ENCODE data around the gene CYP39A1. TPM values are rescaled to one million over a fixed set of nuclear protein-coding genes. Genes with fewer than 3 reads are reported as not detected.

The CYP39A1 gene
- polyA plus RNA-seq, 1 experiment, result not detected

DNA sequence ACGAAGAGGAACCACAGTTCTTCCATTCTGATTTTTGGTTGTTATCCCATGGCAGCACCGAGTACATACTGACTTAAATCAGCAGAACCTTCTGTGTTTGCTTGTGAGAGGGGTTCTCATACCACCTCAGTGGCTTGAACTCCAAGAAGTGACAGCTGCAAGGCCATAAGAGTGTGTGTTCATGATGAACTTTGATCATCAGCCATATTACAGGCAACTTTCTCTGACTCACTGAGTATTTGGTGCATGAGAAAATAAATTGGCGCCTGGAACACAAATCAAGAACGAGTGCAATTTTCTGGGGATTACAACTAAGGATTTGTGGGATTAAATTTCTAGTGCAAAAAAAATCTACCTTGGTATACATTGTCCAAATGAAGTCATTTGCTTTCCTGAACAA is 68.9 kb downstream of the CYP39A1 start:
- TF ChIP-seq, protein P1, sequence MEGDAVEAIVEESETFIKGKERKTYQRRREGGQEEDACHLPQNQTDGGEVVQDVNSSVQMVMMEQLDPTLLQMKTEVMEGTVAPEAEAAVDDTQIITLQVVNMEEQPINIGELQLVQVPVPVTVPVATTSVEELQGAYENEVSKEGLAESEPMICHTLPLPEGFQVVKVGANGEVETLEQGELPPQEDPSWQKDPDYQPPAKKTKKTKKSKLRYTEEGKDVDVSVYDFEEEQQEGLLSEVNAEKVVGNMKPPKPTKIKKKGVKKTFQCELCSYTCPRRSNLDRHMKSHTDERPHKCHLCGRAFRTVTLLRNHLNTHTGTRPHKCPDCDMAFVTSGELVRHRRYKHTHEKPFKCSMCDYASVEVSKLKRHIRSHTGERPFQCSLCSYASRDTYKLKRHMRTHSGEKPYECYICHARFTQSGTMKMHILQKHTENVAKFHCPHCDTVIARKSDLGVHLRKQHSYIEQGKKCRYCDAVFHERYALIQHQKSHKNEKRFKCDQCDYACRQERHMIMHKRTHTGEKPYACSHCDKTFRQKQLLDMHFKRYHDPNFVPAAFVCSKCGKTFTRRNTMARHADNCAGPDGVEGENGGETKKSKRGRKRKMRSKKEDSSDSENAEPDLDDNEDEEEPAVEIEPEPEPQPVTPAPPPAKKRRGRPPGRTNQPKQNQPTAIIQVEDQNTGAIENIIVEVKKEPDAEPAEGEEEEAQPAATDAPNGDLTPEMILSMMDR (IDR thresholded peaks at IDR 0.05; ENCODE audit: low read depth, low read length), result no peak
- POLR2A ChIA-PET, result no interaction called here
- Histone ChIP-seq H3K27ac (ENCODE audit: low read depth, low read length) (no peak overlapping the region), H3K4me3 (ENCODE audit: low read depth, low read length) (no peak overlapping the region), H3K27me3 (ENCODE audit: control insufficient read depth, insufficient read depth, low read length) (no peaks in the 10 kb centered on the region), H3K9me3 (ENCODE audit: control insufficient read depth, insufficient read depth, low read length) (no peaks in the 10 kb centered on the region)
- CTCF ChIA-PET, result no interaction called here
- DNase-seq (ENCODE audit: low read depth, low spot score), result no peak

DNA sequence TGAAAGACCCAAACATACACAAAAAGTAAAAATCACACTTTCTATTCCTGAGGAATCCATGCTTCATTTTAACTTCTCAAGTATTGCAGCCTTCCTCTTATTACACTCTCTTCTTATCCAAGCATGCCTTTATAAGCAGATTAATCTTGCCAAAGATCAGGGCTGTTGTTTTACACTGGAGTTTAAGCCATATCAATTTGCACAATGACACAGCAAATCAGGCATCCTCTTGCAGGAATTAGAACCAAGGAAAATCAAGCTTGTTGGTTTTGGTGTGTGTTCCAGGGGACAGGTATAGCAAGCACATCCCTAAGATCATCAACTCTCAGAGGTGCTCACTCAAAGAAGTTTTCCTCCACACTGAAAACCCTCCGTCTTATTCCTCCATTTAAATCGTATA is 69.5 kb downstream of the CYP39A1 start:
- no peaks in the 10 kb centered on the region for H3K27me3 ChIP-seq (ENCODE audit: control insufficient read depth, insufficient read depth, low read length)
- no peak overlapping the region for H3K4me3 ChIP-seq (ENCODE audit: low read depth, low read length)
- TF ChIP-seq, protein P1 (IDR thresholded peaks at IDR 0.05; ENCODE audit: low read depth, low read length), result no peak
- no peaks in the 10 kb centered on the region for H3K9me3 ChIP-seq (ENCODE audit: control insufficient read depth, insufficient read depth, low read length)
- ChIA-PET POLR2A (no interaction called here), CTCF (no interaction called here)
- DNase-seq (ENCODE audit: low read depth, low spot score), result no peak
- no peak overlapping the region for H3K27ac ChIP-seq (ENCODE audit: low read depth, low read length)

GRCh38 chr6:46581459-46582177 is 71.0 kb downstream of the CYP39A1 start:
- H3K4me3 ChIP-seq (ENCODE audit: low read depth, low read length), result no peak overlapping the region
- no peaks in the 10 kb centered on the region for H3K9me3 ChIP-seq (ENCODE audit: control insufficient read depth, insufficient read depth, low read length)
- ChIA-PET POLR2A (interaction anchor here (0.5 kb wide), 1 partner anchor 395 kb away, joined by 3 read pairs; no protein-coding TSS in a partner anchor), CTCF (interaction anchor here (0.6 kb wide), 1 partner anchor 289 kb away, joined by 3 read pairs; no protein-coding TSS in a partner anchor)
- H3K27ac ChIP-seq (ENCODE audit: low read depth, low read length), result no peak overlapping the region
- no peak for DNase-seq (ENCODE audit: low read depth, low spot score)
- TF ChIP-seq, protein P1 (IDR thresholded peaks at IDR 0.05; ENCODE audit: low read depth, low read length), result no peak
- no peaks in the 10 kb centered on the region for H3K27me3 ChIP-seq (ENCODE audit: control insufficient read depth, insufficient read depth, low read length)

- Histone ChIP-seq H3K9me3 (ENCODE audit: control insufficient read depth, insufficient read depth, low read length) (no peaks in the 10 kb centered on the region), H3K27ac (ENCODE audit: low read depth, low read length) (no peak overlapping the region), H3K27me3 (ENCODE audit: control insufficient read depth, insufficient read depth, low read length) (no peaks in the 10 kb centered on the region), H3K4me3 (ENCODE audit: low read depth, low read length) (no peak overlapping the region)
- DNase-seq (ENCODE audit: low read depth, low spot score), result no peak
- ChIA-PET CTCF (no interaction called here), POLR2A (no interaction called here)
- TF ChIP-seq, protein P1 (IDR thresholded peaks at IDR 0.05; ENCODE audit: low read depth, low read length), result no peak
Observed at GRCh38 chr6:46575530-46575929, 77.1 kb downstream of the CYP39A1 start.

- POLR2A ChIA-PET, result no interaction called here
- Histone ChIP-seq H3K27me3 (ENCODE audit: control insufficient read depth, insufficient read depth, low read length) (no peaks in the 10 kb centered on the region), H3K27ac (ENCODE audit: low read depth, low read length) (no peak overlapping the region), H3K9me3 (ENCODE audit: control insufficient read depth, insufficient read depth, low read length) (no peaks in the 10 kb centered on the region), H3K4me3 (ENCODE audit: low read depth, low read length) (no peak overlapping the region)
- TF ChIP-seq, protein P1 (IDR thresholded peaks at IDR 0.05; ENCODE audit: low read depth, low read length), result no peak
- CTCF ChIA-PET, result no interaction called here
- DNase-seq (ENCODE audit: low read depth, low spot score), result no peak
Observed at GRCh38 chr6:46573140-46573539, 79.5 kb downstream of the CYP39A1 start.

Measured in AG04450 (cell line).